Mucosa of descending colon (tissue), 3 donors: Measurements from ENCODE around the gene TBC1D19. TPM values are rescaled to one million over a fixed set of nuclear protein-coding genes. Genes with fewer than 3 reads are reported as not detected.

Source experiments
- ATAC-seq: fragments of 200-7000 bp; cut with Tn5 transposase; one replicate; pipeline ENCODE4 v1.9.1; 2020; ENCODE audit warnings: mild to moderate bottlenecking, moderate library complexity
- DNase-seq, 3 donors: peaks; one replicate each; pipeline ENCODE4 v3.0.0-alpha.2; 2020
- H3K36me3 ChIP-seq: fragments of 200-600 bp; one replicate; pipeline ENCODE4 v1.8.0; 2021; ENCODE audit warnings: low read depth, mild to moderate bottlenecking
- H3K4me1 ChIP-seq: fragments of 200-600 bp; one replicate; pipeline ENCODE4 v1.8.0; 2021; ENCODE audit warnings: low read depth, mild to moderate bottlenecking
- H3K4me3 ChIP-seq: fragments of 200-600 bp; one replicate; pipeline ENCODE4 v1.8.0; 2021; ENCODE audit warnings: mild to moderate bottlenecking
- H3K9me3 ChIP-seq: fragments of 200-600 bp; one replicate; pipeline ENCODE4 v1.8.0; 2021; ENCODE audit warnings: mild to moderate bottlenecking
- intact Hi-C, 2 donors: fragments of 100-400 bp; cut with DNase I in 1 of 2; cut with micrococcal nuclease in 1 of 2; formaldehyde crosslinking; loops; one replicate each; pipeline versions ENCODE4 v1.11.0 to v1.11.1; 2022; cut with DNase I, micrococcal nuclease
- total RNA-seq, 3 donors: library from RNA; stranded (reverse); fragmentation: NEBNext Ultra II Directional in 2 of 3; extraction: Animal tissue kit (Norgen Biotek cat#: 25700) in 2 of 3; gene quantifications; one replicate each; pipeline versions ENCODE4 v1.2.1 to v1.2.4, GENCODE V29; 2021 to 2023
- TF ChIP-seq, protein P1 (sequence below): fragments of 200-600 bp; IDR thresholded peaks from one replicate; pipeline ENCODE4 v1.8.0; 2022; ENCODE audit warnings: antibody characterized with exemption, mild to moderate bottlenecking
- donor health status: DM: no; HTN: no; CAD: no; lungs with moderate emphysema.
- donor health status: DM: no; HTN: no; CAD: no.
- donor health status: DM: no; HTN: yes; CAD: no.

Gene TBC1D19
- total RNA-seq, 3 donors from 2014 or later, result 3.7 to 11.6 (median 6.8) TPM

DNA sequence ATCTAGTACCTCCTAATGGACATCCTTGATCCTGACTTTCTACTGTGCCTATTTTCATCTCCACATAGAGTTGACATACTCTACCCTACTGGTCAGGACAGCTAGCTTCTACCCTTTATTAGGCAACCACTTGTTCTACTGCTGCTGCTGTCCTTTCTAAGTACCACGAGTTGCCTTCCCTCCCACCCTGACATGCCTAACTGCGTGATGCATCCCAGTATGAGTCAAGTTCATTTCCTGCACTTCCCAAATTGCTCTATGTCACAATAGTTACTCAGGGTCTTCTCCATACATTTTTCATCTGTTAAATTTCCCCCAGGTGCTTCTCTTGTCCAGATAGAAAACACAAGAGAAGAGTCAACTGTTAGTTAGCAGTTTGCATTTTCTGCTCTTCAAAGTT is 133.4 kb downstream of the TBC1D19 start:
- TF ChIP-seq, protein P1, sequence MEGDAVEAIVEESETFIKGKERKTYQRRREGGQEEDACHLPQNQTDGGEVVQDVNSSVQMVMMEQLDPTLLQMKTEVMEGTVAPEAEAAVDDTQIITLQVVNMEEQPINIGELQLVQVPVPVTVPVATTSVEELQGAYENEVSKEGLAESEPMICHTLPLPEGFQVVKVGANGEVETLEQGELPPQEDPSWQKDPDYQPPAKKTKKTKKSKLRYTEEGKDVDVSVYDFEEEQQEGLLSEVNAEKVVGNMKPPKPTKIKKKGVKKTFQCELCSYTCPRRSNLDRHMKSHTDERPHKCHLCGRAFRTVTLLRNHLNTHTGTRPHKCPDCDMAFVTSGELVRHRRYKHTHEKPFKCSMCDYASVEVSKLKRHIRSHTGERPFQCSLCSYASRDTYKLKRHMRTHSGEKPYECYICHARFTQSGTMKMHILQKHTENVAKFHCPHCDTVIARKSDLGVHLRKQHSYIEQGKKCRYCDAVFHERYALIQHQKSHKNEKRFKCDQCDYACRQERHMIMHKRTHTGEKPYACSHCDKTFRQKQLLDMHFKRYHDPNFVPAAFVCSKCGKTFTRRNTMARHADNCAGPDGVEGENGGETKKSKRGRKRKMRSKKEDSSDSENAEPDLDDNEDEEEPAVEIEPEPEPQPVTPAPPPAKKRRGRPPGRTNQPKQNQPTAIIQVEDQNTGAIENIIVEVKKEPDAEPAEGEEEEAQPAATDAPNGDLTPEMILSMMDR, result no peak
- intact Hi-C loops, result no loop called here
- Histone ChIP-seq H3K9me3 (no peaks in the 10 kb centered on the region), H3K4me3 (no peak overlapping the region), H3K4me1 (no peaks in the 10 kb centered on the region), H3K36me3 (no peaks in the 10 kb centered on the region)
- ATAC-seq (no peak), DNase-seq (no peak)

DNA sequence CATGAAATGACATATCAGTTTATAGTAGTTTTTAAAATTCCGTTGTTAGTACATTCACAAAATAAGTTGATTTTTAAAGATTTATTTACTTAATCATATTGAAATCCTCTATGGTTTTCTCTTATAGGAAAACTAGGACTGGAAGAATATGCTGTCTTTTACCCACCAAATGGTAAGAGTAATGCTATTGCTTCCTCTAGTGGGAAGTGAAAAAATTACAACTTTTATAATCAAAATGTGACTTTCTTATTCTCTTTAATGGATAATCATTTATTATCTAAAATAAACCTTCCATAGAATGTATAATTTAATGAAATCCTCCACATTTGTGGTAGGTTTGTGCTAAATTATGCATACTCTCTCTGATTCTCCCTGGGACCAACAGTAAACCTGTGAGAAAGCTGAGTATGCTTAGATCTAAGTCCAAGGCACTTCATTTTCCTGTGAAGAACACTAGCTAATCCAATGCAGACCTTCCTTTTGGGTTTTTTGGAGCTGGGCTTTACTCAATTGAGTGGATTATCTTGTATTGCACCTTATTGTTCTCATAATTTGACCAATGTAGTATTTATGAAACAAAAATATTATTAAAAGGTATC is 136.2 kb downstream of the TBC1D19 start:
- no peaks in the 10 kb centered on the region for H3K4me1 ChIP-seq
- ATAC-seq, result no peak
- H3K9me3 ChIP-seq, result no peaks in the 10 kb centered on the region
- TF ChIP-seq, protein P1, result no peak
- H3K36me3 ChIP-seq, result no peaks in the 10 kb centered on the region
- intact Hi-C loops, result no loop called here
- DNase-seq, result no peak
- H3K4me3 ChIP-seq, result no peak overlapping the region

DNA sequence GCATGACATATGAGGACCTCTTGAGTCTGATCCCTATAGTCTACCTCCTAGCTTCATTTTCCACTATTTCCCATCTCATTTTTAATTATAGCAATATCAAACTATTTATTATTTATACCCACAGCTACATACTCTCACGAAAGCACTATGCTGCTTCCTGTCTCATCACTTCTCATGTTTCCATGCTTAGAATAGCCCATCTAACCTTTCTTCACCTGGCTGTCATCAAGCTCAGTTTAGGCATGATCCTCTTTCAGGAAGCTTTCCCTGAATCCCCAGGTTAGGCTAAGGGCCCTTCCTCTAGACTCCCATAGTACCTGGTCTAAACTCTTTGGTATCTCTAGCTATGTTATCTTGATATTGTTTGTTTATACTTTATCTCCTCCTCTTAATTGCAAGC is 137.8 kb downstream of the TBC1D19 start:
- Histone ChIP-seq H3K4me3 (no peak overlapping the region), H3K36me3 (no peaks in the 10 kb centered on the region), H3K9me3 (no peaks in the 10 kb centered on the region), H3K4me1 (no peaks in the 10 kb centered on the region)
- intact Hi-C loops, result no loop called here
- no peak for ATAC-seq
- TF ChIP-seq, protein P1, result no peak
- DNase-seq, result no peak

DNA sequence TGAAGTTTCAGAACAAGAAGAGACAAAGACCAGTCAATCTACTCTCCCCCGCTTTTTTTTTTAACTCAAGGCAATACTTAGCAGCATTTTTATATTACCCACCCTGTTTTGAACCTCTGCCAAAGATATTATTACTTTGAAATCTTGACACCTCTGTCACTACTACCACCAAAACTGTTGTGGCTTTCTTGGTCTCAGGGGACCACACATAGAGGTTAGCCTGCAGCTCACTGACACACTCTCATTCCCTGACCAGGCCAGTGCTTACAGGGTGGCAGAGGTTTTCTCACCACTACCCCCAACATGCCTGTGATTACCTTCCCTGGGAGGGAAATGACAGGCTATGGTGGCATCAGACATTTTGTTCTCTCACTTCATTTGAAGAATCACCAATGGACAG is 139.3 kb downstream of the TBC1D19 start:
- Histone ChIP-seq H3K9me3 (no peaks in the 10 kb centered on the region), H3K4me1 (no peaks in the 10 kb centered on the region), H3K4me3 (no peak overlapping the region), H3K36me3 (no peaks in the 10 kb centered on the region)
- intact Hi-C loops, result no loop called here
- TF ChIP-seq, protein P1, result no peak
- DNase-seq, result no peak
- no peak for ATAC-seq

DNA sequence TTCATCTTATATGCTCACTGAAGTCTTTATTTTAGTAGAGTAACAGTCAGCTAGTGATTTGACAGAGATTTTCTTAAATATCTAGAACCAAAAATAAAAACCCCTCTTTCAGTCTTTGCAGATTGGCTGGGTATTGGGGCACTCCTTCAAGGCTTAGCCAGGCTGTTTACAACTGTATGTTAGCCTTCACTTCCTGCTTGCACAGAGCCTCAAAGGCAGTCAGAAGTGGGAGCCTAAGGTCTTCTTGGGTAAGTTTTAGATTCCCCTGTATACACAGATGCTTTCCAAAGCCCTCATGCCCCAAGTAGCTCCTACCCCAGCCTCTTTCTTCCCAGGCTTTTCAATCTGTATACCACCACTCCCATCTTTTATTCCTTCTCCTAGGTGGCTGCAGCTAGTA is 140.7 kb downstream of the TBC1D19 start:
- Histone ChIP-seq H3K9me3 (no peaks in the 10 kb centered on the region), H3K4me1 (no peaks in the 10 kb centered on the region), H3K36me3 (no peaks in the 10 kb centered on the region), H3K4me3 (no peak overlapping the region)
- DNase-seq (no peak), ATAC-seq (no peak)
- TF ChIP-seq, protein P1, result no peak
- intact Hi-C loops, result no loop called here
